ENCODE measurements around the gene NINL.

DNA sequence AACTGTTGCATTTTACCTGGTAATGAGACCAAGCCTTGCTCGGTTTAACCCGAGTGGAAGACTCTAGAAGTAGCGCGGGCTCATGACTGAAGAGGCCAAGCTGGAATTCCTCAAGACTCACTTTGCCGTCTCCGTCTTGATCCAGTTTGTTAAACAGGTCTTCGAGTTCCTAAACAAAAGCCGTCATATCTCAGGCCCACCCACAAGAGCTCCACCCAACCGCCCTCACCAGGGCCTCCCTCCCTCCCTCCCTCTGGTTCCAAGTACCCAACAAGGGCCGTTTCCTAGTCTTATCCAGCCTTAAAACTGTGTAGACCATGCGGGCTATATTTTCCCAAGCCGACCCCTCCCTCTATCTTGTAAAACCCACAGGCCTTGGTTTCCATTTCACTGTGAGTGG, 81.4 kb downstream of the NINL start:
- TF ChIP-seq, protein P1, sequence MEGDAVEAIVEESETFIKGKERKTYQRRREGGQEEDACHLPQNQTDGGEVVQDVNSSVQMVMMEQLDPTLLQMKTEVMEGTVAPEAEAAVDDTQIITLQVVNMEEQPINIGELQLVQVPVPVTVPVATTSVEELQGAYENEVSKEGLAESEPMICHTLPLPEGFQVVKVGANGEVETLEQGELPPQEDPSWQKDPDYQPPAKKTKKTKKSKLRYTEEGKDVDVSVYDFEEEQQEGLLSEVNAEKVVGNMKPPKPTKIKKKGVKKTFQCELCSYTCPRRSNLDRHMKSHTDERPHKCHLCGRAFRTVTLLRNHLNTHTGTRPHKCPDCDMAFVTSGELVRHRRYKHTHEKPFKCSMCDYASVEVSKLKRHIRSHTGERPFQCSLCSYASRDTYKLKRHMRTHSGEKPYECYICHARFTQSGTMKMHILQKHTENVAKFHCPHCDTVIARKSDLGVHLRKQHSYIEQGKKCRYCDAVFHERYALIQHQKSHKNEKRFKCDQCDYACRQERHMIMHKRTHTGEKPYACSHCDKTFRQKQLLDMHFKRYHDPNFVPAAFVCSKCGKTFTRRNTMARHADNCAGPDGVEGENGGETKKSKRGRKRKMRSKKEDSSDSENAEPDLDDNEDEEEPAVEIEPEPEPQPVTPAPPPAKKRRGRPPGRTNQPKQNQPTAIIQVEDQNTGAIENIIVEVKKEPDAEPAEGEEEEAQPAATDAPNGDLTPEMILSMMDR (IDR thresholded peaks at IDR 0.05 in 4 of 5, conservative IDR thresholded peaks at IDR 0.05 in 1 of 5), result no peak
- TF ChIP-seq POLR2A (IDR thresholded peaks at IDR 0.05), result no peak

Measured in gastrocnemius medialis (tissue), 4 donors.